SIG-M5 (cell line): Measurements from ENCODE around the gene CDC42EP3.

Experiments used
- DNase-seq: peaks from one replicate; lab custom pipeline; 2025; lab: John Stamatoyannopoulos, UW

Gene CDC42EP3

GRCh38 chr2:37683921-37684780 is 12.7 kb upstream of the CDC42EP3 start:
- DNase-seq, result no peak

- no peak for DNase-seq
Observed at GRCh38 chr2:37683241-37683640, 11.8 kb upstream of the CDC42EP3 start.

GRCh38 chr2:37682473-37682872 is 11.0 kb upstream of the CDC42EP3 start:
- DNase-seq, result no peak

GRCh38 chr2:37681587-37681986 is 10.1 kb upstream of the CDC42EP3 start:
- no peak for DNase-seq

- DNase-seq, result no peak
Observed at GRCh38 chr2:37679072-37679695, 7.7 kb upstream of the CDC42EP3 start.

GRCh38 chr2:37676274-37676673 is 4.8 kb upstream of the CDC42EP3 start:
- no peak for DNase-seq

GRCh38 chr2:37674946-37675345 is 3.5 kb upstream of the CDC42EP3 start:
- DNase-seq, result peak; percentile 30

- no peak for DNase-seq
Observed at GRCh38 chr2:37672870-37673184, 1.4 kb upstream of the CDC42EP3 start.

GRCh38 chr2:37672104-37672869 is 845 bp upstream of the CDC42EP3 start:
- DNase-seq, result peak; percentile 69

- no peak for DNase-seq
Observed at GRCh38 chr2:37671816-37672103, 318 bp upstream of the CDC42EP3 start.

GRCh38 chr2:37670378-37671008 is 949 bp downstream of the CDC42EP3 start:
- DNase-seq, result no peak

GRCh38 chr2:37669446-37669845 is 2.0 kb downstream of the CDC42EP3 start:
- no peak for DNase-seq

- DNase-seq, result no peak
Observed at GRCh38 chr2:37667704-37668103, 3.7 kb downstream of the CDC42EP3 start.

GRCh38 chr2:37666772-37667171 is 4.7 kb downstream of the CDC42EP3 start:
- no peak for DNase-seq

GRCh38 chr2:37665604-37666362 is 5.7 kb downstream of the CDC42EP3 start:
- no peak for DNase-seq

- no peak for DNase-seq
Observed at GRCh38 chr2:37665043-37665442, 6.4 kb downstream of the CDC42EP3 start.

- peak; percentile 29 for DNase-seq
Observed at GRCh38 chr2:37664231-37664643, 7.2 kb downstream of the CDC42EP3 start.

- no peak for DNase-seq
Observed at GRCh38 chr2:37663390-37663789, 8.1 kb downstream of the CDC42EP3 start.

- no peak for DNase-seq
Observed at GRCh38 chr2:37659723-37660122, 11.7 kb downstream of the CDC42EP3 start.

- DNase-seq, result no peak
Observed at GRCh38 chr2:37658682-37659081, 12.8 kb downstream of the CDC42EP3 start.

- DNase-seq, result no peak
Observed at GRCh38 chr2:37657471-37657870, 14.0 kb downstream of the CDC42EP3 start.
